Bone marrow (tissue), 2 donors: ENCODE results near the gene ANKRD39.
A peak's percentile ranks its signal among the peaks of the same experiment; 100 is the strongest.

Source experiments
- DNase-seq, 2 donors: peaks; one replicate each; lab custom pipeline; 2025; lab: John Stamatoyannopoulos, UW

ANKRD39 gene

GRCh38 chr2:96826546-96827278, 31.1 kb downstream of the ANKRD39 start:
- DNase-seq, result no peak

- DNase-seq, result no peak
Observed at GRCh38 chr2:96825057-96825456, 32.8 kb downstream of the ANKRD39 start.

DNA sequence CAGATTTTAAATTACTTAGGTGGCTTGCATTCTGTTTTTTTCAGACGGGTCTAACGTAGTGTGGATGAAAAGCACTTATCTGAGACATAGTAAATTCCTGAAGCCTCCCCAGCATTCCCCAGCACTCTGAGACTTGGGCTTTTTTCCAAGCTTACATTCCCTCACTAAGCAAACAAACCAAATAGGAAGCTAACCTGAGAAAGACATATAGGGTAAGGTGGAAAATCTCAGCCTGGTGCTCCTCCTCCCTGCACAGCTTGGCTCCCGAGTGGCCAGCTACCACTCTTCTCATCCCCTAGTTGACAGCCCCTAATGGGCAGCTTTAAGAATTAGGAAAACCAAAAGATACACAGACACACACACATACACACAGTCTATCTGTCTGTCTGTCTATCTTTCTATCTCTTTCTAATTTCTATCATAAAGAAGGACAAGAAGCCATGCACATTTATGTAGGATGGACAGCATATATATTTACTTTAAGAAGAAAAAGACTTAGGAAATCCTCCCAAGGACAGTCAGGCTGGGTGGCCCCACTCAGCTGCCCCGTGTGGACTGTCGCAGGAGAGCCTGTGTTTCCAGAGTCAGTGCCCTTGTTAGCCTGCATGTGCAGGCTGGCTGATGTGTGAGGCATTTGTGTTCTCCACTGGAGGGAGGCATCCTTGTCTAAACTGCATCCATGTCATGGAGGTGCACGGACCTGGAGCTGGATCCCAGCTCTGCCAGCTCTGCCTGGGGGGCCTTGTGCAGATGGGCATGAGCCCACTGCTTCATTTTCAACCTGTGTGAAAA, 33.5 kb downstream of the ANKRD39 start:
- DNase-seq, result no peak

GRCh38 chr2:96823198-96823597, 34.6 kb downstream of the ANKRD39 start:
- DNase-seq, result no peak

DNA sequence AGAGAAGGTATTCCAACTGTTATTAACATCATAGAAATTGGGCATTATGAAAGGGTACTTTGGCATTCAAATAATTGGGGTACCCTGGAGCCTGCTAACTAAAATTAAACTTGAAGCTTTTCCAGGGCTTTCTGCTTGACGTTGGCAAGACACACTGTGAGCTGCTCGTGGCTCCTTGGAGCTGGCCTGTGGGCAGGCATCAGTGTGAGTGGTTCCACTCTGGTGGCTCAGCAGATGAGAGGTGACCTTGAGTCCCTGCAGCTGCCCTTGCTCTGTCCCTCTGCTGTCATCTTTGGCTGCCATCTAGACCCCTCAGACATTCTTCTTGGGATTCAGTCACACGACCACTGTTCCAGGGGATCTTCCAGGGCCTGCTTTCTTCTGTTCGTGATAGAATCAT, 35.0 kb downstream of the ANKRD39 start:
- no peak for DNase-seq

DNA sequence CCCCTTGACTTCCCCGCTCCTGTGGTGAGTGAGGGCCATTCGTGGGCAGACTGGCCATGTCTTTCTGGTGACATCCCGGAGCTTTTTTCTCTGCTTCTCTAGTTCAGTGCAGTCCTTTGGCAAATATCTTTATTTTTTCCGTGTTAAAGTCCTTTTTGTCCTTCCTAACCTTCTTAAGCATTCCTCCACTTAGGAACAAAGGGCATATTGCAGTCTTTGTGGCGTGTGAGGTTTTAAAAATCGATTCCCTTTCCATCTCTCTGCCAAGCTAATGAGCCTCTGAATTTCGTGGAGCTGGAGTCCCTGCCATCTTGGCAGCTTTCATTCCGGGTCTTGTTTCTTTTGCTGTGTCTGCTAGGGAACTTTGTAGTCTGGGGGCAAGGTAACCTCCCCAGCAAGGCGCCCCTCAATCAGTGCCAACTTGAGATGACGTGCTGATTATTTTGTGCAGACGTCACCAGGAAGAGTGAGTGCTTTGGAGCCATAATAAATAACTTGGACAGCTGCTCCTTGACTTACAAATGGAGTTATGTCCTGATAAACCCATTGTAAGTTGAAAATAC, 36.6 kb downstream of the ANKRD39 start:
- no peak for DNase-seq

DNA sequence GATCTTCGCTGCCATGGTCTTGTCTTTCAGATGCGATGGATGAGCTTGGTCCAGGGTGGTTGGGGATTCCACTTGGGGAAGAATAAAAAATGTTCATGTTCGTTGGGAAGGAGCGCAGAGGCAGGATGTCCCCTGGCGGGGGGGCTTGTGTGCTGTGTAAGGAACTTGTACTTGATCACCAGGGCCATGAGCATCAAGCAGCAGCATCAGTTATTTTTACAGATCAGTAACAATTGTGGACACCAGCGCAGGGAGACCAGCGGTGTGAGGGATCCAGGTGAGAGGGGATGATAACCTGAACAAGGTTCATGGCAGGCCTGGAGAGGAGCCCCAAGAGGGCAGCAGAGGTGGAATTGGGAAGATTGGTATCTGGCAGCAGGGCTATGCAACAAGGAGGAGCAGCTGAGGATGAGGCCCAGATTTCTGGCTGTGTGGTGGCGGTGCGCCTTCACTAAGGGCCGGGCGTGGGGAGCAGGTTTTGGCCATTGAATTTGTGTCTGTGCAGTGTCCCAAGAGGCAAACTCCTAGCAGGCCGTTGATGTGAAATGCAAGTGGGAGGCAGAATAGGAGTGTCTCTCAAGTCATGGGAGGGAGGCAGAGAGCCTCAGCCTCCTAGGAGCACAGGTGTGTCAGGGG, 37.8 kb downstream of the ANKRD39 start:
- DNase-seq, result no peak

DNA sequence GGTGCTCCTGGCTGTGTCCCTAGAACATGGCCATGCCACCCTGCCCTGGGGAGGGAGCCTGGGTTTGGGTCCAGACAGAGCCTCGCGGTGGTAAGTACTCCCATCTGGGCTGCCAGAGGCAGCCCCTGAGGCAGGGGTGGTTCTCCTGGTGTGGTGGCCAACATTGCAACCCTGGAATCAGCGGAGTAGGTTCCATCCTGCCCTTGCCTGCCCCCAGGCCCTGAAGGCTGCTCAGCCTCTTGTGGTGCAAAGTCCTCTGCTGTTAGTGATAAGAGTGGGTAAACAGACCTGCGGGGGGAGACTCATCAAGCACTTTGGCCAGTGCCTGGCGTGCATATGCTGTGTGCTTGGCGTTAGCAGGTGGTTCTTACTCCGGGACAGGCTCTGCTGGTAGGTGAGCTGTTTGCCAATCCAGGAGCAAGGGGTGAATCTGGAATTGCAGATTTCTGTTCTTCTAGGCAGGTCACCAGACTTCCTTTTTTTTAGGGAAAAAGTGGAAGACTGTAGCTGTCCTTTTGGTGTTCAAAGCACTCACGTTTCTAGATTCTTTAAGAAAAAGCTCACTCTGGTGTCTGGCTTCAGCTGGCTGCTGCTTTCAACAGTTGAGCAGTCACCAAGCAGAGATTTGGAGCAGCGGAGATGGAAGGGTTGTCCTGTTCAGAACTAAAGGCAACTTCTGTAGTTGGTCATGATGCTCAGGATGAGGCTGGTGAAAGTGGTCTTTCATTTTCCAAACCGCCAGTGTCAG, 38.5 kb downstream of the ANKRD39 start:
- no peak for DNase-seq

GRCh38 chr2:96817882-96818281, 39.9 kb downstream of the ANKRD39 start:
- DNase-seq, result no peak

DNA sequence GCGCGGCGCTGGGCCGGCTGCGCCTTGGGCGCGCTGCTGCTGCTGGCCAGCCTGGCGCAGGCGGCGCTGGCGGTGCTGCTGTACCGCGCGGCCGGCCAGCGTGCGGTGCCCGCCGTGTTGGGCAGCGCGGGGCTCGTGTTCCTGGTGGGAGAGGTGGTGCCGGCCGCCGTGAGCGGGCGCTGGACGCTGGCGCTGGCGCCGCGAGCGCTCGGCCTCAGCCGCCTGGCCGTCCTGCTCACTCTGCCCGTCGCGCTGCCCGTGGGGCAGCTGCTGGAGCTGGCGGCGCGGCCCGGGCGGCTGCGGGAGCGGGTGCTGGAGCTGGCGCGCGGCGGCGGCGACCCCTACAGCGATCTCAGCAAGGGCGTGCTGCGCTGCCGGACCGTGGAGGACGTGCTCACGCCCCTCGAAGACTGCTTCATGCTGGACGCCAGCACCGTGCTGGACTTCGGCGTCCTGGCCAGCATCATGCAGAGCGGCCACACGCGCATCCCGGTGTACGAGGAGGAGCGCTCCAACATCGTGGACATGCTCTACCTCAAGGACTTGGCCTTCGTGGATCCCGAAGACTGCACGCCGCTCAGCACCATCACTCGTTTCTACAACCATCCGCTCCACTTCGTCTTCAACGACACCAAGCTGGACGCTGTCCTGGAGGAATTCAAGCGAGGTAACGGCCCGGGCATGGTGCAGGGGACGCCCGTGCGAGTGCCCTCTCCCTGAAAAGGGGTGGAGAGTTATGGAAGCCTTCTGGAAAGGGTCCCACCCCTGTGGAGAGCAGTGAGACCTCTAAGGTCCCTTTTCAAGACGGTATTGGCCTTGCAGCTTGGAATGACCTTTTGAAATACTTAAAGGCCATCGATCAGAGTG, 40.7 kb downstream of the ANKRD39 start:
- DNase-seq, result no peak

DNA sequence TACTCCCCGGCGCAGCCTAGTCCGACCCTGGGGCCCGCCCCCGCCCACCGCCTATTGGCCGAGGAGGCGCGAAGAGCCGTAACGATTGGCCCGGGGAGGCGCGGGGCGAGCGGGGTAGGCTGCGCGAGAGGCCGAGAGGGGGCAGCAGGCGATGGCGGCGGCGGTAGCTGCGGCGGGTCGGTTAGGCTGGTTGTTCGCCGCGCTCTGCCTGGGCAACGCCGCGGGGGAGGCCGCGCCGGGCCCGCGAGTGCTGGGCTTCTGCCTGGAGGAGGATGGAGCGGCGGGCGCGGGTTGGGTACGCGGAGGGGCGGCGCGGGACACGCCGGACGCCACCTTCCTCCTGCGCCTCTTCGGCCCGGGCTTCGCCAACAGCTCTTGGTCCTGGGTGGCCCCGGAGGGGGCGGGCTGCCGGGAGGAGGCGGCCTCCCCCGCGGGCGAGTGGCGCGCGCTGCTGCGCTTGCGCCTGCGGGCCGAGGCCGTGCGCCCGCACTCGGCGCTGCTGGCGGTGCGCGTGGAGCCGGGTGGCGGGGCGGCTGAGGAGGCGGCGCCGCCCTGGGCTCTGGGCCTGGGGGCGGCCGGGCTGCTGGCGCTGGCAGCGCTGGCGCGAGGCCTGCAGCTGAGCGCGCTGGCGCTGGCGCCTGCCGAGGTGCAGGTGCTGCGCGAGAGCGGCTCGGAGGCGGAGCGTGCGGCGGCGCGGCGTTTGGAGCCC, 41.5 kb downstream of the ANKRD39 start, which contains the start of gene CNNM3:
Gene CNNM3 (plus strand): TSS at position 142 of the 709 bp plus-strand sequence. CDS start 10 bp downstream, at position 152.
- DNase-seq, result peak; percentile 76 to 86

DNA sequence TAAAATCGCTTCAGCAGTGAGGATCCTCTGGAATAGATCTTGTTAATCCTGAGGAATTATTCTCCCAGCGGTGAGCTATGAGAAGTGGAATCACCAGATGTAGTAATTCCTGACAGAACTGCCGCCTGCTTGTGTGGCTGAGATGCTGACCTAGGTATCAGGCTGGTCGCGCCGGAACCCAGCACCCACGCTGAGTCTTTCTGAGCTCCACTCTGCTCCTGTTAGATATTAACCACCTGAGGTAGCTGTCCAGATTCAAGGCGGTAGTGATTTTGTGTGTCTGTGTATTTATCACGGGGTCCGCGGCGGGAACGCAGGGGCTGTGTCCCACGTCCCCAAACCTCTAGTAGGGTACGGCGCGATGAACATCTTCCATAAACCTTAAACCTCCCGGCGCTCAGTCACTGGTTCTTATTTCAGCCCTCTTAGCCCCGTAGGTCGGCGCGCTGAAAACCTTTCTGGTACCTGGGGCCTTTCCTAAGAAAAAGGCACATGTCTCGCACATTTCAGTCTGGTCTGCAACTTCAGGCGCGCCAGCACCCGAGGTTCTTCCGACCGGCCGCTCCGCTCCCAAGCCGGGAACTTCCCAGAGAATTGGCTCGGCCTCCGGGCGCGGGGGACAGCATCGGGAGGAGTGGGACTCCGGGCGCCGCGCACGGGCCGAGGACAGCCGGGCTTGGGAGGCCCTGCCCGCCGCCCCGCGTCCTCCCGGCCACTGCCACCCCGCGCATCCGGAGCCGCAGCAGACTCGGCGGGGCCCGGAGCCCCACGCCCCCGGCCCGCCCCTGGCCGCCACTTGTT, 42.3 kb downstream of the ANKRD39 start:
- DNase-seq, result peak in 1 of 2 donors; percentile 25

- DNase-seq, result no peak
Observed at GRCh38 chr2:96813656-96814055, 44.2 kb downstream of the ANKRD39 start.

DNA sequence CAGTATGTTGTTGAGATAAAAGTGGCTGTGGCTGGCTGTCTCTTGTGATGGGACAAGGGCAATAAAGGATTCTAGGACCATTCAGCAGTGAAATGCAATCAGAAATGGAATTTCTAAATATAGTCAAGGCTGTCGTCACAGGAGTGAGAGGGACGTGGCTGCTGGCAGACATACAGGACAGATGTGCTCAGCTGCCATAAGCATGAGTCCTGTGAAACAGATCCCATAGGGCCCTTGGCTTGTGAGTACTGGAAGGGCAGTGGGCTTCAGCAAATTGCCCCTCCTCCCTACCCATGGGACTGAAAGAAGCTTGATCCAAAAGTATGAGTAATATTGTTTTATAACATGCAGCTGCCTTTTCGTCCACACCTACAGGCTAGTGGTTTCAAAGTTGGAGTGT, 45.9 kb downstream of the ANKRD39 start:
- no peak for DNase-seq

DNA sequence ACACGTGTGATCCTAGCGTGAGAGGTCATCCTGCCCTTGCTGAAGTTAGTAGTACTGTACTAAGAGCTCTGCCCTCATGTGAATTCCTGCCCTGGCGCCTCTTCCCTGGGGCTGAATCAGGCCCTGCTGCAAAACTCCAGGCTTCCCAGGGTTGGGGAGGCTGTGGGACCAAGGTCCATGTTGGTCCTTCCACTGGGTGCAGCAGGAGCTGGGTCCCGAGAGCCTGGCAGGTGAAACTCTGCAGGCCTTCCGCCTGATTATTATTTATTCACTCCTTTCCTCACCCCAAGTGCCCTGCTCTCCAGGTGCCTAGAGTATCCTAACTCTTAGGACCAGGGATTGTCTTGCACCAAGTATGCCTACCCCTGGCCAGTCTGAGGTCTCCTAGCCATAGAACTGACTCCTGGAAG, 47.0 kb downstream of the ANKRD39 start:
- no peak for DNase-seq

DNA sequence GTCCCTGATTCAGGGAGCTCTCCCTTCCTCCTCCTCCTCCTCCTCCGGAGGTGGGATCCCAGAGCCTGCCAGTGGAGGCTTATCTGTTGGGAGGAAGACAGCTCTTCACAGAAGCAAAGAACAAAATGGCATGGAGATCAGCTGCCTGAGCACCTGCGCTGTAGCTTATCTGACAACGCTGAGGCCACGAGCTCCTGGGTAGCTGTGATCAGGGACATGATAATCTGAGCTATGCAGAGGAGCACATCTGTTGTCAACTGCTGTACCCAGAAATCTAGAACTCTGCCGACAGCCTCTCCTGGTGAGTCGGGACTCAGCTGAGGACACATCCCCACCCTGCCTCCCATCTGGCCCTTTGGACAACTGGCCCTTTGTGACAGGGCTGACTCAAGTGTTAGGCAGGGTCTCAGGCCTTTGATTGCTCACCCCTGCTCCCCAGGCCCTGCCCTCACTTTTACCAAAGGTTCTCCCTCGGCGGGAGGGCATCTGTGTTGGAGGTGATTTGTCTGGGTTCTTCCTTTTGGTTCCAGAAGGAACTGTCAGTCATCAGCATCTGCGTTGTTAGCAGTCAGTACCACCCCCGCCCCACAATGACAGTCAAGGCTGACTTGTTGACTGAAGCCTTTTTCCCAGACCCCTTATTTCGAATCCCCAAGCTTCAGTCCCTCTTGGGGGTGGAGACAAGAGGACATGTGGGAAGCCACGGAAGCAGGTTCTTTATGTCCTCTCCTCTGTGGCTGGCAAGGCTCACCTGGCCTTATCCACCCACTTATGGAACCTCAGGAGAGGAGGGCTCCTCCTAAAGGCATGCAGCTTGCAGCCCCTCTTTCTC, 47.6 kb downstream of the ANKRD39 start:
- DNase-seq, result no peak

- no peak for DNase-seq
Observed at GRCh38 chr2:96809216-96809882, 48.5 kb downstream of the ANKRD39 start.
